ENCODE results near the gene AVEN. TPM values are rescaled to one million over a fixed set of nuclear protein-coding genes. Genes with fewer than 3 reads are reported as not detected.

AVEN gene
- 10 to 100 TPM in 3 of 6 experiments, 1 to 10 TPM in 3; 8.2 to 10.2 (median 9.4) TPM for total RNA-seq
- long read RNA-seq = 0 reads

- Histone ChIP-seq H3K4me1 (peaks cover 0 to 16% (median 3%) of the 10 kb centered on the region in 4 donors), H3K4me3 (peak within 1 kb of the TSS; percentile 65 to 92 (median 65)), H3K27me3 (no peaks in the 10 kb centered on the region), H3K27ac (peak within 1 kb of the TSS; percentile 61 to 91 (median 64)), H3K9me3 (no peaks in the 10 kb centered on the region), H3K36me3 (no peaks in the 10 kb centered on the region)
- ATAC-seq (peak; percentile 64 to 76 (median 72)), DNase-seq (peak; percentile 64 to 70 (median 69))
- TF ChIP-seq CTCF (IDR thresholded peaks at IDR 0.05) = peak in 2 of 4 donors; percentile 2 to 6
- peak; percentile 44 for TF ChIP-seq POLR2A (IDR thresholded peaks at IDR 0.05)
- intact Hi-C loops (cut with DNase I) = no loop called here
- WGBS (ENCODE audit: insufficient coverage, low coverage, low lambda C conversion rate, missing lambda C conversion rate) = under 1% methylated on average over 46 of the region's 82 CpGs
These were observed at the start of gene AVEN for GRCh38 chr15:34038871-34039789. Gene AVEN, minus strand, starts transcription at chr15:34039204. Its CDS starts 158 bp downstream, at chr15:34039046.

- no peak overlapping the region for H3K27ac ChIP-seq
- H3K36me3 ChIP-seq = peaks cover 0 to 42% (median 4%) of the 10 kb centered on the region in 4 donors
- no peaks in the 10 kb centered on the region for H3K27me3 ChIP-seq
- 75% methylated on average over 1 of the region's 2 CpGs for WGBS (ENCODE audit: insufficient coverage, low coverage, low lambda C conversion rate, missing lambda C conversion rate)
- intact Hi-C loops (cut with DNase I) = no loop called here
- H3K9me3 ChIP-seq = no peaks in the 10 kb centered on the region
- no peak overlapping the region for H3K4me3 ChIP-seq
- H3K4me1 ChIP-seq = peaks cover 0 to 4% (median 0%) of the 10 kb centered on the region in 4 donors
- no peak for DNase-seq
- ATAC-seq = no peak
- no peak for TF ChIP-seq POLR2A (IDR thresholded peaks at IDR 0.05)
- TF ChIP-seq CTCF (IDR thresholded peaks at IDR 0.05) = no peak
These were observed 46.7 kb upstream of the AVEN start for GRCh38 chr15:34085746-34086145.

- Histone ChIP-seq H3K27ac (no peak overlapping the region), H3K36me3 (peaks cover 0 to 29% (median 4%) of the 10 kb centered on the region in 4 donors), H3K4me3 (no peak overlapping the region), H3K27me3 (no peaks in the 10 kb centered on the region), H3K4me1 (peaks cover 0 to 4% (median 0%) of the 10 kb centered on the region in 4 donors), H3K9me3 (no peaks in the 10 kb centered on the region)
- DNase-seq = peak in 2 of 3 donors; percentile 53 to 68
- TF ChIP-seq CTCF (IDR thresholded peaks at IDR 0.05) = no peak
- no peak for TF ChIP-seq POLR2A (IDR thresholded peaks at IDR 0.05)
- intact Hi-C loops (cut with DNase I) = no loop called here
- WGBS (ENCODE audit: insufficient coverage, low coverage, low lambda C conversion rate, missing lambda C conversion rate) = 21% methylated on average over 7 of the region's 7 CpGs
- ATAC-seq = peak; percentile 77 to 96 (median 90)
These were observed 45.1 kb upstream of the AVEN start for GRCh38 chr15:34084086-34084485.

- Histone ChIP-seq H3K27ac (no peak overlapping the region), H3K4me3 (no peak overlapping the region), H3K27me3 (no peaks in the 10 kb centered on the region), H3K9me3 (no peaks in the 10 kb centered on the region), H3K4me1 (peaks cover 0 to 4% (median 0%) of the 10 kb centered on the region in 4 donors), H3K36me3 (peaks cover 0 to 8% (median 0%) of the 10 kb centered on the region in 4 donors)
- no peak for TF ChIP-seq CTCF (IDR thresholded peaks at IDR 0.05)
- no peak for TF ChIP-seq POLR2A (IDR thresholded peaks at IDR 0.05)
- 89% methylated on average over 2 of the region's 4 CpGs for WGBS (ENCODE audit: insufficient coverage, low coverage, low lambda C conversion rate, missing lambda C conversion rate)
- intact Hi-C loops (cut with DNase I) = no loop called here
- DNase-seq (no peak), ATAC-seq (no peak)
These were observed 40.9 kb upstream of the AVEN start for GRCh38 chr15:34079904-34080303.

Data from right lobe of liver (tissue), 6 donors.